ENCODE data around the gene TTC39A.

DNA sequence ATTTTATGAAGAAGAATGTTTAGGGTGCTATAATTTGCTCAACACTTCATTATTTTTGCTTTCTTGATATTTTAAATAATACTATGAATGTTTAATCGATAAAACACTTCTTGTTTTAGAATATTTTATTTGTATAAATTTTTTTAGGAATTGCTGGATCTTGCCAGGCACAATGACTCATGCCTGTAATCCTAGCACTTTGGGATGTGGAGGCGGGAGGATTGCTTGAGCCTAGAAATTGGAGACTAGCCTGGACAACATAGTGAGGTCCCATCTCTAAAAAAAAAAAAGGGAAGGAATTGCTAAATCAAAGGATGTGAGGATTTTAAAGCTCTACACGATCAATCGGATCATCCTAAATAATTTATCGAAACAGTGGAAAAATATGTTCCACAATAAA is 76.7 kb downstream of the TTC39A start:
- no peak for TF ChIP-seq SP1 (IDR thresholded peaks at IDR 0.05)
- no peak for TF ChIP-seq ZNF384 (IDR thresholded peaks at IDR 0.05)
- no peak for TF ChIP-seq FOXA1 (IDR thresholded peaks at IDR 0.05)
- TF ChIP-seq, protein P1, sequence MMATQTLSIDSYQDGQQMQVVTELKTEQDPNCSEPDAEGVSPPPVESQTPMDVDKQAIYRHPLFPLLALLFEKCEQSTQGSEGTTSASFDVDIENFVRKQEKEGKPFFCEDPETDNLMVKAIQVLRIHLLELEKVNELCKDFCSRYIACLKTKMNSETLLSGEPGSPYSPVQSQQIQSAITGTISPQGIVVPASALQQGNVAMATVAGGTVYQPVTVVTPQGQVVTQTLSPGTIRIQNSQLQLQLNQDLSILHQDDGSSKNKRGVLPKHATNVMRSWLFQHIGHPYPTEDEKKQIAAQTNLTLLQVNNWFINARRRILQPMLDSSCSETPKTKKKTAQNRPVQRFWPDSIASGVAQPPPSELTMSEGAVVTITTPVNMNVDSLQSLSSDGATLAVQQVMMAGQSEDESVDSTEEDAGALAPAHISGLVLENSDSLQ (IDR thresholded peaks at IDR 0.05) = no peak
- no peak for TF ChIP-seq FOXK2 (IDR thresholded peaks at IDR 0.05)
- TF ChIP-seq FOXM1 (IDR thresholded peaks at IDR 0.05; ENCODE audit: borderline replicate concordance) = no peak
- no peak for TF ChIP-seq L3MBTL2 (conservative IDR thresholded peaks at IDR 0.05)
- TF ChIP-seq ELF4 (IDR thresholded peaks at IDR 0.05) = no peak
- no peak for TF ChIP-seq BHLHE40 (IDR thresholded peaks at IDR 0.05; ENCODE audit: borderline replicate concordance)
- no peak for TF ChIP-seq LEF1 (IDR thresholded peaks at IDR 0.05; ENCODE audit: borderline replicate concordance)
- no peak for TF ChIP-seq NFRKB (IDR thresholded peaks at IDR 0.05)
- TF ChIP-seq SUZ12 (IDR thresholded peaks at IDR 0.05) = no peak

All from HEK293T (cell line).